ENCODE measurements around the gene ZNF562.

DNA sequence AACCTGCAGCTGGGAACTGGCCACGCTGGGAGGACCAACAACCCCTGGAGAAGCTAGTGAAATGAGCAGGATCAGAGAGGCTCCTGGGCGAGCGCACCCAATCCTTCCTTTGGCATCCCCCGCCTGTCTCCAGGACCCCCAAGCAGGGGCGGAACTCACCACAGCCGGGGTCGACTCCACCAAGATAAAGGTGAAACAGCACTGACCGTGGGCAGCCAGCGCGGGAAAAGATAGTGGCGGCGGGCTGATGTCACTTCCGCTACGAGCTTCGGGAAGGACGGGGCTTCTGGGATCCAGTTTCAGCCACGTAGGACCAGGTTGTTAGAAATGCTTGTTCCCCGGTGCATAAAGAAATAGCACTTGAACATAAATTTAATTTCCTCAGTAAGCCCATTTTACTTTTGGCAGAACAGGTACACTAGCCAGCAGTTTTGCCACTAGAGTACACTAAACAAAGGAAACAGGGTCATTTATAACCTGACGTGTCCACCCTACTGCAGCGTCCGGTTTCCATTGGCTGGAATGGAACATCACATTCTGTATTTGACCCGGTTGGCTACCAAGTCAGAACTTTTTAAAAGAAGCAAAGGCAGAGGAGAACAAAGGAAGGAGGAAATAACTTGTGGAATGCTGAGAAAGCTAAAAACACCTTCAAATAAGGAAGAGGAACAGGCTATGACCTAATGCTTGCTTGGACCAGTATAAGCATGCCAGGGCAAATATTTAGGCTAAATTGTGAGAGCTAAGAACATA, 25.5 kb upstream of the ZNF562 start:
- TF ChIP-seq CTCF (IDR thresholded peaks at IDR 0.05) (no peak), POLR2AphosphoS5 (IDR thresholded peaks at IDR 0.05) (peak; percentile 71)

Data from prostate gland (tissue), 2 donors.